AG04450 (cell line): ENCODE data around the gene ATXN1. TPM values are rescaled to one million over a fixed set of nuclear protein-coding genes. Genes with fewer than 3 reads are reported as not detected.

Source experiments
- CTCF ChIA-PET: fragments of 300-600, 350-600 bp; formaldehyde crosslinking; extraction: SDS; loops from one replicate; lab custom pipeline; 2022; ENCODE audit warnings: antibody characterized with exemption, inconsistent platforms; lab: Charles Lee
- POLR2A ChIA-PET: fragments of 350-600 bp; formaldehyde crosslinking; extraction: SDS; loops from one replicate; lab custom pipeline; 2021; ENCODE audit warnings: antibody characterized with exemption, inconsistent platforms; lab: Yijun Ruan, JAX
- DNase-seq: peaks from one replicate; pipeline ENCODE4 v3.0.0-alpha.2; 2011; ENCODE audit warnings: low read depth, low spot score
- H3K27ac ChIP-seq: one replicate; pipeline ENCODE4 v1.5.1; 2012; ENCODE audit warnings: low read depth, low read length, control low read depth
- H3K27me3 ChIP-seq: one replicate; pipeline ENCODE4 v1.6.0; 2012; ENCODE audit warnings: low read length; ENCODE audit not compliant: control insufficient read depth, insufficient read depth
- H3K4me3 ChIP-seq: 2 replicates; pipeline ENCODE4 v1.5.1; 2011; ENCODE audit warnings: mild to moderate bottlenecking, low read depth, low read length, control low read depth
- H3K9me3 ChIP-seq: 2 replicates; pipeline ENCODE4 v1.5.1; 2012; ENCODE audit warnings: low read length; ENCODE audit not compliant: control insufficient read depth, insufficient read depth
- polyA plus RNA-seq: library from polyadenylated mRNA; depleted of rRNA; stranded (reverse); fragments of >200 nt; gene quantifications from 2 replicates; pipeline ENCODE4 v1.2.3, GENCODE V29; 2011
- TF ChIP-seq, protein P1 (sequence below): IDR thresholded peaks from 2 replicates; pipeline ENCODE4 v1.5.1; 2011; ENCODE audit warnings: low read depth, low read length, control low read depth, inconsistent platforms

The ATXN1 gene
- polyA plus RNA-seq, 1 experiment: 12.6 TPM

DNA sequence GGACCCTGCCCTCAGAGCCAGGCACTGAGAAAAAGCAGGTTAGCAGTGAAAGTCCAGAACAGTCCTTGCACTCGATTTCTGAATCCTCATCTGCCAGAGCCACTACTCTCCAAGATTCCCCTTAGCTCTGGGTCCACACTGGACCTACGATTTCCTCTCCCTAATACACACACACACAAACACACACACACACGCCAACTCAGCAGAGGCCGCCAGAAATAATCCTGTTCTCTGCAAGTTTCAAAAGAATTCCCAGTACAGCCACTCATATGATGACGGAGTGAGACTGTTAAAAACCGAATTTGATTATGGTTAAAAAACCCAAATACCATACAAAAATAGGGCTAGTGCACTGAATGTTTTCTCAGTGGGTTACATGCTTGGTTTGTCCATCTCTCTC is 432.0 kb downstream of the ATXN1 start:
- TF ChIP-seq, protein P1, sequence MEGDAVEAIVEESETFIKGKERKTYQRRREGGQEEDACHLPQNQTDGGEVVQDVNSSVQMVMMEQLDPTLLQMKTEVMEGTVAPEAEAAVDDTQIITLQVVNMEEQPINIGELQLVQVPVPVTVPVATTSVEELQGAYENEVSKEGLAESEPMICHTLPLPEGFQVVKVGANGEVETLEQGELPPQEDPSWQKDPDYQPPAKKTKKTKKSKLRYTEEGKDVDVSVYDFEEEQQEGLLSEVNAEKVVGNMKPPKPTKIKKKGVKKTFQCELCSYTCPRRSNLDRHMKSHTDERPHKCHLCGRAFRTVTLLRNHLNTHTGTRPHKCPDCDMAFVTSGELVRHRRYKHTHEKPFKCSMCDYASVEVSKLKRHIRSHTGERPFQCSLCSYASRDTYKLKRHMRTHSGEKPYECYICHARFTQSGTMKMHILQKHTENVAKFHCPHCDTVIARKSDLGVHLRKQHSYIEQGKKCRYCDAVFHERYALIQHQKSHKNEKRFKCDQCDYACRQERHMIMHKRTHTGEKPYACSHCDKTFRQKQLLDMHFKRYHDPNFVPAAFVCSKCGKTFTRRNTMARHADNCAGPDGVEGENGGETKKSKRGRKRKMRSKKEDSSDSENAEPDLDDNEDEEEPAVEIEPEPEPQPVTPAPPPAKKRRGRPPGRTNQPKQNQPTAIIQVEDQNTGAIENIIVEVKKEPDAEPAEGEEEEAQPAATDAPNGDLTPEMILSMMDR: no peak
- CTCF ChIA-PET: interaction anchor here (0.9 to 1.4 kb wide), 2 partner anchors 13 to 43 kb away, joined by 3 to 4 read pairs; no protein-coding TSS in a partner anchor
- POLR2A ChIA-PET: no interaction called here

DNA sequence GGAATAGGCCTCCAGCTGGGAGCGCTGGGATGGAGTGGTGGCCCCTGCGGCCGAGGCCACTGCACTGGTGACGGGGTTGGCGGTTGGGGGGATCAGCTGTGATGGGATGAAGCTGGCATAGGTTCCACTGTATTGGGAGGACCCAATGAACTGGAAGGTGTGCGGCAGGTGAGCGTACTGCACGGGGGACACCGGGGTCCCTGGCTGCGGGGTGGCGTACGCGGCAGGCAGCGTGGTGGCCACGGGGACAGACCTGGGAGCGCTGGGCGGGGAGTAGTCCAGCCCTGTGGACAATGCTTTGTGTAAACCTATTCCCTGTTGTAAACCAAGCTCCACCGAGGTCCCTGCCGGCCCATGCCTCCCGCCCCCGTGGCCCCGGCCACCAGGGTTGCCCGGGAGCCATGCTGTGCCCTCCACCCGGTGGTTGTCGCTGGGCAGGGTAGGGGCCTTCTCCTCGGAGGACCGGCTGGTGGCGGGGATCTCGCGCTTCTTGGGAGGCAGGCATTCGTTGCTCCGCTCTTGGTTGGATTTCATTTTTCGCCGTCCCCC is 433.4 kb downstream of the ATXN1 start:
- H3K27ac ChIP-seq: no peak overlapping the region
- TF ChIP-seq, protein P1: no peak
- CTCF ChIA-PET: interaction anchor here (1.4 kb wide), 1 partner anchor 42 kb away, joined by 4 read pairs; no protein-coding TSS in a partner anchor

More for the DNA sequence above, 432.0 kb downstream of the ATXN1 start:
- H3K27ac ChIP-seq: no peak overlapping the region
- no peak for DNase-seq
- H3K27me3 ChIP-seq: no peaks in the 10 kb centered on the region
- no peak overlapping the region for H3K4me3 ChIP-seq
- H3K9me3 ChIP-seq: peaks cover 11% of the 10 kb centered on the region; the same call in 1 of the 2 replicates

DNA sequence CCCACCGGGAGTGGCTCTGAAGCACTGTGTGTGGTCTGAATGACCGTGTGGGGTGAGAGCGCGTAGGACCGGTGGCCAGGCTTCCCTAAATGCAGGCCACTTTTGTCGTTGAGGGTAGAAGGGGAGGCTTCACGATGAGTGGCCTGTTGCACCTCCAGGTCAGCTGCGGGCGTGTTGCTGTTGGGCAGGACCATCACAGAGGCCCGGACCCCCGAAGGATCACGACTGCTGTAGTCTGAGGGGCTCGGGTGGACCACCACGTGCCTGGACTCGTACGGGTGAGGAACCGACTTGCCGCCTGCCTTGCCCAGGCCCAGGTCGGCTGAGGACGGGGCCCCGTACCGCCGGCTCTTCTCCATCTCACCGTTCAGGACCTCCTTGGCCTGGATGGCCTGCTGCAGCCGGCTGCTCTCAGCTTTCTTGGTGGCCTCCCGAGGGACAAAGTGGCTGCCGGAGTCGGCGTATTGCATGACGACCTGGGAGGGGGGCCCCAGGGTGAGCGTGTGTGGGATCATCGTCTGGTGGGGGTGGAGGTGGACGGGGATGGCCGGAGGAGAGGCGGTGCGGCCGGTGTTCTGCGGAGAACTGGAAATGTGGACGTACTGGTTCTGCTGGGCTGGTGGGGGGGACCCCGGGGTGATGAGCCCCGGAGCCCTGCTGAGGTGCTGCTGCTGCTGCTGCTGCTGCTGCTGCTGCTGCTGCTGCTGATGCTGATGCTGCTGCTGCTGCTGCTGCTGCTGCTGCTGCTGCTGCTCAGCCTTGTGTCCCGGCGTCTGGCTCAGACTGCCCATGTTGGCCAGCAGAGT is 434.1 kb downstream of the ATXN1 start:
- TF ChIP-seq, protein P1: no peak
- DNase-seq: no peak
- Histone ChIP-seq H3K9me3 (peaks cover 11% of the 10 kb centered on the region; the same call in 1 of the 2 replicates), H3K27me3 (no peaks in the 10 kb centered on the region), H3K27ac (no peak overlapping the region), H3K4me3 (no peak overlapping the region)
- ChIA-PET CTCF (interaction anchor here (0.6 kb wide), 1 partner anchor 77 kb away, joined by 3 read pairs; no protein-coding TSS in a partner anchor), POLR2A (no interaction called here)

More for the DNA sequence above, 433.4 kb downstream of the ATXN1 start:
- Histone ChIP-seq H3K4me3 (no peak overlapping the region), H3K9me3 (peaks cover 11% of the 10 kb centered on the region; the same call in 1 of the 2 replicates), H3K27me3 (no peaks in the 10 kb centered on the region)
- POLR2A ChIA-PET: interaction anchor here (0.6 kb wide), 1 partner anchor 36 kb away, joined by 4 read pairs; no protein-coding TSS in a partner anchor
- DNase-seq: no peak

DNA sequence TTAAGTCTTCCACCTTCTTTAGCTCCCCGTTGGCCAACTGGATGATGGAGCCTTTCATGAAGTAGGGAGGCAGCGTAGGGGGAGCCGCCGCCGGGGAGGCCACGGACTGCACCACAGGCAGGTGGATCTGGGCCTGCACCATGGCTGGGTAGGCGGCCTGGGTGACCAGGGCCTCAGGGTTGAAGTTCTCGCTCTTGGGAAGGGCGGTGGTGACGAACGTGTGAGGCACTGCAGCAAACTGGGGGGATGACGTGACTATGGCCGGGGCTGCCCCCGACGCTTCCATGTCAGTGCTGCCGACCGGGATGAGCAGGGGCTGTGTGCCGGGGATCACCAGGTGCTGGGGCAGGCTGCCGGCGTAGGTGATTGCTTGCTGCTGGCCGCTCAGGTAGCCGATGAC is 434.7 kb downstream of the ATXN1 start:
- TF ChIP-seq, protein P1: no peak
- ChIA-PET POLR2A (no interaction called here), CTCF (interaction anchor here (0.6 kb wide), 1 partner anchor 77 kb away, joined by 3 read pairs; no protein-coding TSS in a partner anchor)

More for the DNA sequence above, 434.7 kb downstream of the ATXN1 start:
- Histone ChIP-seq H3K27me3 (no peaks in the 10 kb centered on the region), H3K4me3 (no peak overlapping the region), H3K27ac (no peak overlapping the region), H3K9me3 (peaks cover 11% of the 10 kb centered on the region; the same call in 1 of the 2 replicates)
- no peak for DNase-seq
